HepG2 (cell line): ENCODE data around the gene ZNF500. TPM values are rescaled to one million over a fixed set of nuclear protein-coding genes. Genes with fewer than 3 reads are reported as not detected.
A peak's percentile ranks its signal among the peaks of the same experiment; 100 is the strongest.

ENCODE experiments used
- ATF3 ChIP-seq: sonication (generic); formaldehyde crosslinking; IDR thresholded peaks from 2 replicates; pipeline ENCODE4 v1.4.0; 2020; ENCODE audit warnings: missing genetic modification reagents
- BRD4 ChIP-seq: sonication (generic); formaldehyde crosslinking; IDR thresholded peaks from 2 replicates; pipeline ENCODE4 v1.4.0; 2020; ENCODE audit warnings: missing genetic modification reagents
- ETV6 ChIP-seq: sonication (generic); formaldehyde crosslinking; conservative IDR thresholded peaks from 2 replicates; pipeline ENCODE4 v1.4.0; 2020; ENCODE audit warnings: missing genetic modification reagents
- FOXA3 ChIP-seq: IDR thresholded peaks from 2 replicates; pipeline ENCODE4 v1.6.1; 2016; ENCODE audit warnings: missing genetic modification reagents, missing compliant biosample characterization
- FOXK2 ChIP-seq: fragments of 450-650 bp; IDR thresholded peaks from 2 replicates; pipeline ENCODE4 v1.6.1; 2016
- MEIS1 ChIP-seq: sonication (generic); formaldehyde crosslinking; IDR thresholded peaks from 2 replicates; pipeline ENCODE4 v1.9.0; 2021; ENCODE audit warnings: mild to moderate bottlenecking, missing genetic modification reagents, moderate library complexity, borderline replicate concordance
- MYPOP ChIP-seq: sonication (generic); formaldehyde crosslinking; IDR thresholded peaks from 2 replicates; pipeline ENCODE4 v1.8.1; 2023; ENCODE audit warnings: mild to moderate bottlenecking, moderate library complexity, missing genetic modification reagents
- NFE2 ChIP-seq: sonication (generic); formaldehyde crosslinking; IDR thresholded peaks from 2 replicates; pipeline ENCODE4 v1.4.0; 2020; ENCODE audit warnings: missing genetic modification reagents
- PAF1 ChIP-seq: IDR thresholded peaks from 2 replicates; pipeline ENCODE4 v1.6.1; 2016; ENCODE audit warnings: missing genetic modification reagents, missing compliant biosample characterization
- POLR2AphosphoS2 ChIP-seq: IDR thresholded peaks from 2 replicates; pipeline ENCODE4 v1.6.1; 2011; ENCODE audit warnings: low read depth, low read length, improper control_type of control experiment
- PTBP1 ChIP-seq: fragments of 200-400 bp; formaldehyde crosslinking; IDR thresholded peaks from 2 replicates; pipeline ENCODE4 v1.6.1; 2018; ENCODE audit warnings: low read length, low read depth; ENCODE audit not compliant: poor library complexity, severe bottlenecking
- RFXAP ChIP-seq: sonication (generic); formaldehyde crosslinking; IDR thresholded peaks from 2 replicates; pipeline ENCODE4 v1.4.0; 2020; ENCODE audit warnings: missing genetic modification reagents, borderline replicate concordance
- SALL2 ChIP-seq: sonication (generic); formaldehyde crosslinking; IDR thresholded peaks from 2 replicates; pipeline ENCODE4 v1.8.1; 2023; ENCODE audit warnings: mild to moderate bottlenecking, missing genetic modification reagents, inconsistent platforms
- SP5 ChIP-seq: IDR thresholded peaks from 2 replicates; pipeline ENCODE4 v1.6.1; 2016; ENCODE audit warnings: low read depth, borderline replicate concordance
- U2AF1 ChIP-seq: fragments of 200-400 bp; formaldehyde crosslinking; optimal IDR thresholded peaks from 2 replicates; pipeline ENCODE3; 2017; ENCODE audit warnings: mild to moderate bottlenecking, low read depth, low read length
- ZBTB46 ChIP-seq: sonication (generic); formaldehyde crosslinking; IDR thresholded peaks from 2 replicates; pipeline ENCODE4 v1.4.0; 2020; ENCODE audit warnings: mild to moderate bottlenecking, missing genetic modification reagents, borderline replicate concordance
- ZMAT3 ChIP-seq: sonication (generic); formaldehyde crosslinking; conservative IDR thresholded peaks from 2 replicates; pipeline ENCODE4 v1.7.0; 2021; ENCODE audit warnings: missing genetic modification reagents
- ZNF496 ChIP-seq: sonication (generic); formaldehyde crosslinking; IDR thresholded peaks from 2 replicates; pipeline ENCODE4 v1.8.1; 2023; ENCODE audit warnings: mild to moderate bottlenecking, moderate library complexity, missing genetic modification reagents; ENCODE audit not compliant: insufficient replicate concordance
- ZNF646 ChIP-seq: sonication (generic); formaldehyde crosslinking; IDR thresholded peaks from 2 replicates; pipeline ENCODE4 v1.9.0; 2021; ENCODE audit warnings: mild to moderate bottlenecking, missing genetic modification reagents
- ZNF782 ChIP-seq: sonication (generic); formaldehyde crosslinking; IDR thresholded peaks from 2 replicates; pipeline ENCODE4 v1.4.0; 2020; ENCODE audit warnings: missing genetic modification reagents, mild to moderate bottlenecking, borderline replicate concordance
- ZSCAN22 ChIP-seq: sonication (generic); formaldehyde crosslinking; IDR thresholded peaks from 2 replicates; pipeline ENCODE4 v1.4.0; 2020; ENCODE audit warnings: mild to moderate bottlenecking, missing genetic modification reagents
- polyA plus RNA-seq, 8 experiments: library from polyadenylated mRNA; depleted of rRNA in 3 of 8; stranded (reverse) in 7 of 8; unstranded in 1 of 8; fragments of >200 nt; fragmentation: Illumina TruSeq in 4 of 8; extraction: Trizol in 4 of 8; gene quantifications; 2 replicates each; pipeline versions ENCODE4 v1.2.1 to v1.2.3, GENCODE V29; 2011 to 2016; ENCODE audit warnings: low read depth in 4 of 8, missing spikeins in 1 of 8, mixed read lengths in 1 of 8; ENCODE audit not compliant: insufficient read depth in 1 of 8
- total RNA-seq, 5 experiments: library from RNA; depleted of rRNA; stranded (reverse); fragments of >200 nt; fragmentation: Illumina TruSeq; extraction: Trizol; gene quantifications; 2 replicates each; pipeline ENCODE4 v1.2.3, GENCODE V29; 2016; ENCODE audit warnings: low read depth in 1 of 5

Gene ZNF500
- total and polyA plus RNA-seq, 2 of the 13 experiments (the other 11 are each of a cell fraction or from before 2014, with no cell fraction given) = 6.1 to 12.2 TPM

DNA sequence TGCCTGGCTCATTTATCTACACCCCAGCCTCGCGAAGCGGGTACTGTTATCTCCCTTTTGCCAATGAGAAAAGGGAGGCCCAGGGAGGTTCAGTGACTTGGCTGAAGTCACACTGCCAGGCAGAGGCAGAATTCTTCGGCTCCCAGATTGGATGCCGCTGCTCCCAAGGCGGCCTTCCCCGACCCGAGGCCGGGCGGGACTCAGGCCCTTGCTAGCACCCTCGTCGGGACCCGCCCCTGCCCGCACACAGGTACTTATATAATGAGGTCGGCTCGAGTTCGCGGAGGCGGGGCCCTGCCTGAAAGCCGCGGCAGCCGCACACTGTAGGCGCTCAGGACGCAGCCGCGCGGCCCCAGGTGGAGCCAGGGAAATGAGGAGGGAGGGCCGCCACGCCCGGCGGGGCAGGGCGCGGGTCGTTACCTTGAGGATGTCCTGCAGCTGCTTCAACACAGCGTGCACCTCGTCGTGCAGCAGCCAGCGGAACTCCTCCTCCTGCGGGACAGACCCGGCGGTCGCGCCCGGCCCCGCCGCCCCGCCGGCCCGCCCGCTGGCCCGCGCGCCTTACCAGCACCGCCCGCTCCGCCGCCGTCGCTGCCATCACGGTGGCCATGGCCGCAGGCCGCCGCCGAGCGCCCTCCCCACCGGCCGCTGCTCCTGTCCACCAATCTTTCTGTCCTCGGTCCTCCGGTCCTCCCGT, 35.1 kb upstream of the ZNF500 start, which contains the start of gene ROGDI (continued):
- peak; percentile 20; the same call in 1 of the 2 replicates for TF ChIP-seq ETV6 (CRISPR knock-in tag)
- TF ChIP-seq ATF3 (CRISPR knock-in tag) = no peak
- peak; percentile 88 for TF ChIP-seq SP5 (CRISPR knock-in tag)
- no peak; the same call in none of the 2 replicates for TF ChIP-seq MYPOP
- TF ChIP-seq RFXAP (CRISPR knock-in tag) = no peak
- no peak for TF ChIP-seq ZBTB46 (CRISPR knock-in tag)
- no peak for TF ChIP-seq PAF1 (CRISPR knock-in tag)
- no peak; the same call in 1 of the 2 replicates for TF ChIP-seq MEIS1 (CRISPR knock-in tag)
- TF ChIP-seq ZNF496 (CRISPR knock-in tag) = no peak
- no peak; the same call in 1 of the 2 replicates for TF ChIP-seq FOXA3 (CRISPR knock-in tag)
- TF ChIP-seq ZNF782 (CRISPR knock-in tag) = no peak
- TF ChIP-seq BRD4 (CRISPR knock-in tag) = no peak
- no peak for TF ChIP-seq SALL2 (CRISPR knock-in tag)
- TF ChIP-seq ZMAT3 (CRISPR knock-in tag) = 0 out of 2 replicates have a peak, but pooled peaks have one; percentile 43
- TF ChIP-seq U2AF1 = no peak
- no peak for TF ChIP-seq ZNF646
- TF ChIP-seq ZSCAN22 (CRISPR knock-in tag) = no peak
- TF ChIP-seq POLR2AphosphoS2 = no peak
- no peak for TF ChIP-seq FOXK2
- no peak for TF ChIP-seq NFE2 (CRISPR knock-in tag)
- TF ChIP-seq PTBP1 = no peak
